Nephron progenitor cell (in vitro differentiated cells): ENCODE measurements around the gene SYT13.
A peak's percentile ranks its signal among the peaks of the same experiment; 100 is the strongest.

Experiments
- DNase-seq: peaks from one replicate; pipeline ENCODE4 v3.0.0; 2021
- H3K27ac Mint-ChIP-seq: 2 replicates; pipeline ENCODE4 v1.8.0; 2021; ENCODE audit warnings: mild to moderate bottlenecking, moderate library complexity, mixed read lengths
- H3K27me3 Mint-ChIP-seq: 2 replicates; pipeline ENCODE4 v1.8.0; 2021; ENCODE audit warnings: mild to moderate bottlenecking, low read depth, mixed read lengths; ENCODE audit not compliant: poor library complexity
- H3K36me3 Mint-ChIP-seq: 2 replicates; pipeline ENCODE4 v1.8.0; 2021; ENCODE audit warnings: low read depth, mixed read lengths
- H3K4me1 Mint-ChIP-seq: 2 replicates; pipeline ENCODE4 v1.8.0; 2021; ENCODE audit warnings: mixed read lengths
- H3K4me3 Mint-ChIP-seq: 2 replicates; pipeline ENCODE4 v1.8.0; 2021; ENCODE audit warnings: mild to moderate bottlenecking, moderate library complexity, mixed read lengths
- H3K9me3 Mint-ChIP-seq: 2 replicates; pipeline ENCODE4 v1.8.0; 2021; ENCODE audit warnings: mild to moderate bottlenecking, moderate library complexity, mixed read lengths
- TF ChIP-seq, protein P1 (sequence below): fragments of 200-600 bp; sonication (generic); IDR thresholded peaks from 2 replicates; pipeline ENCODE4 v1.5.0; 2021; ENCODE audit warnings: antibody characterized with exemption

Gene SYT13

GRCh38 chr11:45216031-45216430 is 70.1 kb downstream of the SYT13 start:
- Mint-ChIP-seq H3K27ac (peak overlapping the region; percentile 20), H3K9me3 (no peaks in the 10 kb centered on the region), H3K4me1 (peaks cover 18% of the 10 kb centered on the region)

GRCh38 chr11:45215098-45215865 is 70.9 kb downstream of the SYT13 start:
- H3K4me1 Mint-ChIP-seq: peaks cover 23% of the 10 kb centered on the region
- H3K4me3 Mint-ChIP-seq: no peak overlapping the region
- no peak overlapping the region for H3K27ac Mint-ChIP-seq
- TF ChIP-seq, protein P1, sequence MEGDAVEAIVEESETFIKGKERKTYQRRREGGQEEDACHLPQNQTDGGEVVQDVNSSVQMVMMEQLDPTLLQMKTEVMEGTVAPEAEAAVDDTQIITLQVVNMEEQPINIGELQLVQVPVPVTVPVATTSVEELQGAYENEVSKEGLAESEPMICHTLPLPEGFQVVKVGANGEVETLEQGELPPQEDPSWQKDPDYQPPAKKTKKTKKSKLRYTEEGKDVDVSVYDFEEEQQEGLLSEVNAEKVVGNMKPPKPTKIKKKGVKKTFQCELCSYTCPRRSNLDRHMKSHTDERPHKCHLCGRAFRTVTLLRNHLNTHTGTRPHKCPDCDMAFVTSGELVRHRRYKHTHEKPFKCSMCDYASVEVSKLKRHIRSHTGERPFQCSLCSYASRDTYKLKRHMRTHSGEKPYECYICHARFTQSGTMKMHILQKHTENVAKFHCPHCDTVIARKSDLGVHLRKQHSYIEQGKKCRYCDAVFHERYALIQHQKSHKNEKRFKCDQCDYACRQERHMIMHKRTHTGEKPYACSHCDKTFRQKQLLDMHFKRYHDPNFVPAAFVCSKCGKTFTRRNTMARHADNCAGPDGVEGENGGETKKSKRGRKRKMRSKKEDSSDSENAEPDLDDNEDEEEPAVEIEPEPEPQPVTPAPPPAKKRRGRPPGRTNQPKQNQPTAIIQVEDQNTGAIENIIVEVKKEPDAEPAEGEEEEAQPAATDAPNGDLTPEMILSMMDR: no peak
- H3K9me3 Mint-ChIP-seq: no peaks in the 10 kb centered on the region
- no peak for DNase-seq
- H3K36me3 Mint-ChIP-seq: peaks cover 12% of the 10 kb centered on the region
- H3K27me3 Mint-ChIP-seq: no peaks in the 10 kb centered on the region

More at GRCh38 chr11:45216031-45216430, 70.1 kb downstream of the SYT13 start:
- peaks cover 15% of the 10 kb centered on the region for H3K36me3 Mint-ChIP-seq
- no peak for DNase-seq
- H3K27me3 Mint-ChIP-seq: no peaks in the 10 kb centered on the region
- H3K4me3 Mint-ChIP-seq: no peak overlapping the region
- TF ChIP-seq, protein P1: no peak

DNA sequence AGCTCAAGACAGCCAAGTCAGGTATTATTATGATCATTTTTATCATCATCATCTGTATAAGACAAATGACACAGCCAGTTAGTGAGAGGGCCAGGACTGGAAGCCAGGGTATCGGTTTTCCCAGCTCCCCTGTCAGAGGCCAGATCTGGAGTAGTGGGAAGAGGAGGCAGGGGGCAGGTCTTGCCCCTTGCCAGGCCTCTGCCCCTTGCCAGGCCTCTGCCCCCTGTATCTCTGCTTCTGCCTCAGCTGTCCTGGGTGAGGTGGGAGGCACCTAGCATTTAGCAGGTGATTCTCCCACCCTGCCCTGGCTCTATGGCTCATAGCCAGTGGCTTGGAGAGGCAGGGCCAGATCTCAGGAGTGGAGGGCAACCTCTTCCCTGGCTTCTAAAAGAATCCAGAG is 72.4 kb downstream of the SYT13 start:
- Mint-ChIP-seq H3K36me3 (peaks cover 12% of the 10 kb centered on the region), H3K27ac (no peak overlapping the region), H3K9me3 (no peaks in the 10 kb centered on the region), H3K27me3 (peaks cover 6% of the 10 kb centered on the region), H3K4me1 (peaks cover 38% of the 10 kb centered on the region), H3K4me3 (no peak overlapping the region)
- TF ChIP-seq, protein P1: no peak
- no peak for DNase-seq

- DNase-seq: no peak
- Mint-ChIP-seq H3K4me3 (no peak overlapping the region), H3K27ac (no peak overlapping the region), H3K36me3 (peaks cover 12% of the 10 kb centered on the region), H3K9me3 (no peaks in the 10 kb centered on the region), H3K27me3 (peaks cover 6% of the 10 kb centered on the region), H3K4me1 (peaks cover 42% of the 10 kb centered on the region)
- TF ChIP-seq, protein P1: peak; percentile 10
Measured at GRCh38 chr11:45213316-45213665, 72.8 kb downstream of the SYT13 start.

GRCh38 chr11:45212566-45213315 is 73.4 kb downstream of the SYT13 start:
- no peak overlapping the region for H3K27ac Mint-ChIP-seq
- peaks cover 48% of the 10 kb centered on the region for H3K4me1 Mint-ChIP-seq
- H3K9me3 Mint-ChIP-seq: no peaks in the 10 kb centered on the region
- H3K36me3 Mint-ChIP-seq: peaks cover 12% of the 10 kb centered on the region
- no peak overlapping the region for H3K4me3 Mint-ChIP-seq
- TF ChIP-seq, protein P1: peak; percentile 40
- peaks cover 6% of the 10 kb centered on the region for H3K27me3 Mint-ChIP-seq
- DNase-seq: peak; percentile 31
